Astrocyte of the cerebellum (primary cell): Measurements from ENCODE around the gene SERPINH1.

ENCODE experiments used
- DNase-seq: peaks from one replicate; pipeline ENCODE4 v3.0.0-alpha.2; 2011; ENCODE audit warnings: low read depth
- H3K4me3 ChIP-seq: 2 replicates; pipeline ENCODE4 v1.5.1; 2011; ENCODE audit warnings: mild to moderate bottlenecking, low read depth, low read length, moderate library complexity
- in situ Hi-C: cut with HindIII; loops from 2 replicates; pipeline ENCODE4 v1.10.0; 2017; ENCODE audit warnings: low sequenced_read_pairs
- TF ChIP-seq, protein P1 (sequence below): IDR thresholded peaks from 2 replicates; pipeline ENCODE4 v1.5.1; 2012; ENCODE audit warnings: low read length, low read depth, moderate library complexity, mild to moderate bottlenecking; ENCODE audit errors: missing control alignments

Gene SERPINH1

DNA sequence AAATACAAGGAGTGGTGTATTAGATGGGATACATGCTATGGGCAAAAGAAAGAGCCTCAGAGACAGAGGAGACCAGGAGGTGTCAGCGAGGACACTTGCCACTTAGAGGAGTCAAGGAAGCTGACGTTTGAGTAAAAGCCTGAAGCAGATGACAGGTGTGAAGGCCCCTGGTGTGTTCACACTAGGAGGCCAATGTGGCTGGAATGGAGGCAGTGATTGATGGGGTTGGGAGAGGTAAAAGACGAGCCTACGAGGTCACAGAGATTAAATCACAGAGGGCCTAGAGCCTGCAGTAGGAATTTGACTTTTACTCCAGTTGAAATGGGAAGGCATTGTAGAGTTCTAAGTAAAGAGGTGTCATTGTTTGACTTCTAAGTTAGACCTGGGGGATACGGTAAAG is 24.3 kb upstream of the SERPINH1 start:
- in situ Hi-C loops, result no loop called here
- no peak for DNase-seq
- no peak overlapping the region for H3K4me3 ChIP-seq
- TF ChIP-seq, protein P1, sequence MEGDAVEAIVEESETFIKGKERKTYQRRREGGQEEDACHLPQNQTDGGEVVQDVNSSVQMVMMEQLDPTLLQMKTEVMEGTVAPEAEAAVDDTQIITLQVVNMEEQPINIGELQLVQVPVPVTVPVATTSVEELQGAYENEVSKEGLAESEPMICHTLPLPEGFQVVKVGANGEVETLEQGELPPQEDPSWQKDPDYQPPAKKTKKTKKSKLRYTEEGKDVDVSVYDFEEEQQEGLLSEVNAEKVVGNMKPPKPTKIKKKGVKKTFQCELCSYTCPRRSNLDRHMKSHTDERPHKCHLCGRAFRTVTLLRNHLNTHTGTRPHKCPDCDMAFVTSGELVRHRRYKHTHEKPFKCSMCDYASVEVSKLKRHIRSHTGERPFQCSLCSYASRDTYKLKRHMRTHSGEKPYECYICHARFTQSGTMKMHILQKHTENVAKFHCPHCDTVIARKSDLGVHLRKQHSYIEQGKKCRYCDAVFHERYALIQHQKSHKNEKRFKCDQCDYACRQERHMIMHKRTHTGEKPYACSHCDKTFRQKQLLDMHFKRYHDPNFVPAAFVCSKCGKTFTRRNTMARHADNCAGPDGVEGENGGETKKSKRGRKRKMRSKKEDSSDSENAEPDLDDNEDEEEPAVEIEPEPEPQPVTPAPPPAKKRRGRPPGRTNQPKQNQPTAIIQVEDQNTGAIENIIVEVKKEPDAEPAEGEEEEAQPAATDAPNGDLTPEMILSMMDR, result no peak

- TF ChIP-seq, protein P1, result no peak
- DNase-seq, result no peak
- in situ Hi-C loops, result no loop called here
- H3K4me3 ChIP-seq, result no peak overlapping the region
Observed at GRCh38 chr11:75538150-75538942, 23.7 kb upstream of the SERPINH1 start.

DNA sequence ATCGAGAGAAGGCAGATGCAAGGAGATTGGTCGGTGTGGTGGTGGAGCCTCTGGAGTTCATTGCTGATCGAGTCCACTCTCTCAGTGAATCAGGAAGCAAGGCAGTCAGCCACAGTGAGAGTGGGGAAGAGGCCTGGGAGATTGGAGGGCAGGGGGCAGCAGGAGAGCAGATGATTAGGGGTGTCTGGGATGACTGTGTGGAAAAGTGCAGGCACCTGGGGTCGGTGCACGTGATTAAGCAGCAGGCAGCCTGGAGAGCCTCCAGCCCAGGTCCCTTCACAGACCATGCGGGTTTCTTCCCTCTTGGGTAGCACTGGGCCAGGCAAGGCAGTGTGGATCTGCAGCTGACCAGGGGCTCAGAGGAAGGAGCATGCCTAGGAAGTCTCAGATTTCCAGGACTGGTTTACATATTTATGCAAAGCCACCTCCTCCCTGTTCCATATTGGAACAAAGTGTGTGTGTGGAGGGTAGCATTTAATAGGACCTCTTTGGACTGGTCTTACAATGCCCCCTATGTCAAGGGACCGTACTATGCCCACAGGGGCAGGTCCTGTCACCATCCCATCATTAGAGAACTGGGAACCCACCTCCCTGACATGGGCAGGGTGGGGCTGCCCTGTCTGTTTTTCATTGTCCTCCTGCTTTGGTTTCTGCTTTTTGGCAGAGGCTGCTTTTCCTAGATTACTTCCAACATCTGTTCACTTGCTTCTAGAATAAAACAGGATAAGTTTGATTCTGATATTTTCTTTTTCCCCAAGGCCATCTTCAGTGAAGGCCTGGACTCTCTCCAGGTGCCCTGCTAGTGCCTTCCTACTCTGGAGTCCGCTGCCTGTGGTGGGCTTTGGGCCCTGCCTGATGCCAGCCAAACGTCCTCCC is 22.4 kb upstream of the SERPINH1 start:
- H3K4me3 ChIP-seq, result no peak overlapping the region
- TF ChIP-seq, protein P1, result no peak
- DNase-seq, result no peak
- in situ Hi-C loops, result no loop called here

GRCh38 chr11:75541193-75542087 is 20.6 kb upstream of the SERPINH1 start:
- in situ Hi-C loops, result no loop called here
- no peak overlapping the region for H3K4me3 ChIP-seq
- TF ChIP-seq, protein P1, result no peak
- no peak for DNase-seq

DNA sequence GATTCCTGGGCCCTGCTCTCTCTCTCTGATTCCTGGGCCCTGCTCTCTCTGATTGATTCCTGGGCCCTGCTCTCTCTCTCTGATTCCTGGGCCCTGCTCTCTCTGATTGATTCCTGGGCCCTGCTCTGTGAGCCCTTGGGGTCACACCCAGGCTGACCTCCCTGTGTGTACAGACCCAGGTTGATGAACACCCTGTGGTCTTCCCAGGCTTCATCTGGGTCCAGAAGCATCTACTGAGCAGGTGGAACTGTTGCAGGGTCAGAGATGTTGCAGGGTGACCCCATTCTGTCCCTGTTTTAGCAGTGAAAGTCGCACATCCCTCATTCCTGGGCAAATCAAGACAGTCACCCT is 20.0 kb upstream of the SERPINH1 start:
- H3K4me3 ChIP-seq, result no peak overlapping the region
- in situ Hi-C loops, result no loop called here
- DNase-seq, result no peak
- TF ChIP-seq, protein P1, result no peak

DNA sequence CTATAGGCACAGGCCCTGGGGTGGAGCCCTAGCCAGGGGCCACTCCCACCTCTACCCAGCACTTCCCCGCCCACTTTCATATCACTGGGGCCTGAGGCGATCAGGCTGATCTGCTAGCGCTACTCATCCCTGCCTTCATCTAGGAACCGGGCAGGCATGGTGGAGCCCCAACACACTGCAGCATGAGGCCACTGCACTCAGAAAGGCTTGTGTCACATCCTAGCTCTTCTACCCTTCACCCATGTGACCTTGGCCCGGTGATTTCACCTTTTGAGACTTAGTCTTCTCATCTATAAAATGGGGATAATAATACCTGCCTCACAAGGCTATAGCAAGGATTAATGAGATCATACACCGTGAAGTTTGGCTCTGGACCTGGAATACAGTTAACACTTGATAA is 18.2 kb upstream of the SERPINH1 start:
- no peak for DNase-seq
- TF ChIP-seq, protein P1, result no peak
- in situ Hi-C loops, result no loop called here

More for the DNA sequence above, 18.2 kb upstream of the SERPINH1 start:
- no peak overlapping the region for H3K4me3 ChIP-seq
